ENCODE data around the gene ACOX3.

The ACOX3 gene

GRCh38 chr4:8374851-8375649 lies 65.5 kb downstream of the ACOX3 start:
- DNase-seq (ENCODE audit: low read depth, low spot score): no peak

- no peak for DNase-seq (ENCODE audit: low read depth, low spot score)
These were observed 66.5 kb downstream of the ACOX3 start for GRCh38 chr4:8373973-8374545.

- no peak for DNase-seq (ENCODE audit: low read depth, low spot score)
These were observed 67.1 kb downstream of the ACOX3 start for GRCh38 chr4:8373270-8373972.

- DNase-seq (ENCODE audit: low read depth, low spot score): no peak
These were observed 68.0 kb downstream of the ACOX3 start for GRCh38 chr4:8372506-8372905.

GRCh38 chr4:8371596-8371995 lies 68.9 kb downstream of the ACOX3 start:
- no peak for DNase-seq (ENCODE audit: low read depth, low spot score)

- DNase-seq (ENCODE audit: low read depth, low spot score): no peak
These were observed 69.5 kb downstream of the ACOX3 start for GRCh38 chr4:8370835-8371595.

GRCh38 chr4:8370106-8370787 lies 70.3 kb downstream of the ACOX3 start:
- no peak for DNase-seq (ENCODE audit: low read depth, low spot score)

- DNase-seq (ENCODE audit: low read depth, low spot score): no peak
These were observed 71.0 kb downstream of the ACOX3 start for GRCh38 chr4:8369426-8370105.

GRCh38 chr4:8368998-8369397 lies 71.5 kb downstream of the ACOX3 start:
- no peak for DNase-seq (ENCODE audit: low read depth, low spot score)

GRCh38 chr4:8368061-8368481 lies 72.5 kb downstream of the ACOX3 start:
- no peak for DNase-seq (ENCODE audit: low read depth, low spot score)

GRCh38 chr4:8366601-8367000 lies 73.9 kb downstream of the ACOX3 start:
- DNase-seq (ENCODE audit: low read depth, low spot score): no peak

GRCh38 chr4:8365951-8366350 lies 74.6 kb downstream of the ACOX3 start:
- no peak for DNase-seq (ENCODE audit: low read depth, low spot score)

GRCh38 chr4:8365353-8365752 lies 75.2 kb downstream of the ACOX3 start:
- no peak for DNase-seq (ENCODE audit: low read depth, low spot score)

- no peak for DNase-seq (ENCODE audit: low read depth, low spot score)
These were observed 75.6 kb downstream of the ACOX3 start for GRCh38 chr4:8364848-8365350.

GRCh38 chr4:8364141-8364540 lies 76.4 kb downstream of the ACOX3 start:
- DNase-seq (ENCODE audit: low read depth, low spot score): no peak

GRCh38 chr4:8362483-8362882 lies 78.0 kb downstream of the ACOX3 start:
- DNase-seq (ENCODE audit: low read depth, low spot score): no peak

- no peak for DNase-seq (ENCODE audit: low read depth, low spot score)
These were observed 81.3 kb downstream of the ACOX3 start for GRCh38 chr4:8359193-8359592.

- DNase-seq (ENCODE audit: low read depth, low spot score): no peak
These were observed 83.7 kb downstream of the ACOX3 start for GRCh38 chr4:8356856-8357255.

GRCh38 chr4:8355864-8356565 lies 84.5 kb downstream of the ACOX3 start:
- DNase-seq (ENCODE audit: low read depth, low spot score): no peak

GRCh38 chr4:8355306-8355705 lies 85.2 kb downstream of the ACOX3 start:
- DNase-seq (ENCODE audit: low read depth, low spot score): no peak
